Stimulated activated CD8-positive, alpha-beta memory T cell treated with anti-CD3 and anti-CD28 coated beads, Interleukin-7, amount 100 ng/mL, for 4 hours (primary cell): ENCODE results near the gene ATP2B1.

Experiments used
- DNase-seq, 2 donors: peaks; one replicate each; pipeline ENCODE4 v3.0.0-alpha.2; 2020; ENCODE audit warnings: low read depth in 2 of 2

Gene ATP2B1

GRCh38 chr12:89539426-89540223 lies 169.0 kb downstream of the ATP2B1 start:
- no peak for DNase-seq

GRCh38 chr12:89538897-89539296 lies 169.7 kb downstream of the ATP2B1 start:
- DNase-seq: no peak
